ENCODE measurements around the gene CCNY.

Gene CCNY

GRCh38 chr10:35445150-35445884 lies 109.0 kb downstream of the CCNY start:
- TF ChIP-seq CEBPB (IDR thresholded peaks at IDR 0.05) (no peak), USF1 (IDR thresholded peaks at IDR 0.05) (no peak), REST (IDR thresholded peaks at IDR 0.05; ENCODE audit: low read depth) (no peak), MAX (IDR thresholded peaks at IDR 0.05) (no peak), TCF12 (IDR thresholded peaks at IDR 0.05; ENCODE audit: low read depth) (no peak), ZBTB7A (IDR thresholded peaks at IDR 0.05; ENCODE audit: low read depth) (no peak), NFIC (IDR thresholded peaks at IDR 0.05) (no peak), CREB1 (IDR thresholded peaks at IDR 0.05; ENCODE audit: low read depth) (no peak), FOXM1 (IDR thresholded peaks at IDR 0.05; ENCODE audit: borderline replicate concordance, low read depth) (no peak), EP300 (IDR thresholded peaks at IDR 0.05; ENCODE audit: borderline replicate concordance) (no peak), YY1 (IDR thresholded peaks at IDR 0.05; ENCODE audit: low read depth) (no peak), EGR1 (IDR thresholded peaks at IDR 0.05) (no peak), RAD21 (IDR thresholded peaks at IDR 0.05; ENCODE audit: low read depth) (no peak), TEAD4 (IDR thresholded peaks at IDR 0.05) (no peak), TAF1 (IDR thresholded peaks at IDR 0.05; ENCODE audit: low read depth) (no peak)

GRCh38 chr10:35446439-35446838 lies 110.1 kb downstream of the CCNY start:
- TF ChIP-seq MAX (IDR thresholded peaks at IDR 0.05), result no peak
- no peak for TF ChIP-seq CEBPB (IDR thresholded peaks at IDR 0.05)
- TF ChIP-seq REST (IDR thresholded peaks at IDR 0.05; ENCODE audit: low read depth), result no peak
- no peak for TF ChIP-seq ZBTB7A (IDR thresholded peaks at IDR 0.05; ENCODE audit: low read depth)
- no peak for TF ChIP-seq TEAD4 (IDR thresholded peaks at IDR 0.05)
- no peak for TF ChIP-seq RAD21 (IDR thresholded peaks at IDR 0.05; ENCODE audit: low read depth)
- TF ChIP-seq USF1 (IDR thresholded peaks at IDR 0.05), result no peak
- TF ChIP-seq TCF12 (IDR thresholded peaks at IDR 0.05; ENCODE audit: low read depth), result no peak
- TF ChIP-seq EP300 (IDR thresholded peaks at IDR 0.05; ENCODE audit: borderline replicate concordance), result no peak
- no peak for TF ChIP-seq FOXM1 (IDR thresholded peaks at IDR 0.05; ENCODE audit: borderline replicate concordance, low read depth)
- TF ChIP-seq EGR1 (IDR thresholded peaks at IDR 0.05), result no peak
- no peak for TF ChIP-seq CREB1 (IDR thresholded peaks at IDR 0.05; ENCODE audit: low read depth)
- TF ChIP-seq NFIC (IDR thresholded peaks at IDR 0.05), result no peak

- TF ChIP-seq ZBTB7A (IDR thresholded peaks at IDR 0.05; ENCODE audit: low read depth), result peak; percentile 36; the same call in 1 of the 2 replicates
- TF ChIP-seq NFIC (IDR thresholded peaks at IDR 0.05), result peak; percentile 79
- TF ChIP-seq TAF1 (IDR thresholded peaks at IDR 0.05; ENCODE audit: low read depth), result no peak
- TF ChIP-seq USF1 (IDR thresholded peaks at IDR 0.05), result peak; percentile 37; the same call in 1 of the 2 replicates
- peak; percentile 94 for TF ChIP-seq TEAD4 (IDR thresholded peaks at IDR 0.05)
- peak; percentile 59; the same call in 1 of the 2 replicates for TF ChIP-seq FOXM1 (IDR thresholded peaks at IDR 0.05; ENCODE audit: borderline replicate concordance, low read depth)
- no peak for TF ChIP-seq REST (IDR thresholded peaks at IDR 0.05; ENCODE audit: low read depth)
- no peak for TF ChIP-seq YY1 (IDR thresholded peaks at IDR 0.05; ENCODE audit: low read depth)
- no peak; the same call in 1 of the 2 replicates for TF ChIP-seq RAD21 (IDR thresholded peaks at IDR 0.05; ENCODE audit: low read depth)
- no peak for TF ChIP-seq EGR1 (IDR thresholded peaks at IDR 0.05)
- TF ChIP-seq CEBPB (IDR thresholded peaks at IDR 0.05), result 0 out of 2 replicates have a peak, but pooled peaks have one; percentile 6
- peak; percentile 61 for TF ChIP-seq MAX (IDR thresholded peaks at IDR 0.05)
- peak; percentile 76 for TF ChIP-seq EP300 (IDR thresholded peaks at IDR 0.05; ENCODE audit: borderline replicate concordance)
- no peak for TF ChIP-seq CREB1 (IDR thresholded peaks at IDR 0.05; ENCODE audit: low read depth)
- TF ChIP-seq TCF12 (IDR thresholded peaks at IDR 0.05; ENCODE audit: low read depth), result peak; percentile 86
Observed at GRCh38 chr10:35447693-35448407, 111.5 kb downstream of the CCNY start.

Measured in Ishikawa (cell line).